Testis (tissue), 3 donors: Measurements from ENCODE around the gene TBX10. TPM values are rescaled to one million over a fixed set of nuclear protein-coding genes. Genes with fewer than 3 reads are reported as not detected.

Experiments
- DNase-seq: peaks from one replicate; pipeline ENCODE4 v3.0.0-alpha.2; 2019
- H3K27ac ChIP-seq, 2 donors: fragments of 200-600 bp; sonication (generic); one replicate each; pipeline ENCODE4 v1.5.1; 2019
- H3K27me3 ChIP-seq: fragments of 200-600 bp; sonication (generic); one replicate; pipeline ENCODE4 v1.5.1; 2019
- H3K36me3 ChIP-seq: fragments of 200-600 bp; sonication (generic); one replicate; pipeline ENCODE4 v1.5.1; 2017; ENCODE audit warnings: low read depth; ENCODE audit errors: missing control alignments
- H3K4me1 ChIP-seq: fragments of 200-600 bp; sonication (generic); one replicate; pipeline ENCODE4 v1.5.1; 2019
- H3K4me3 ChIP-seq, 2 donors: fragments of 200-600 bp; sonication (generic); one replicate each; pipeline ENCODE4 v1.5.1; 2017 to 2019
- H3K9me3 ChIP-seq: fragments of 200-600 bp; sonication (generic); one replicate; pipeline ENCODE4 v1.5.1; 2017
- POLR2A ChIP-seq: fragments of 450-650 bp; IDR thresholded peaks from one replicate; pipeline ENCODE4 v1.6.1; 2017; ENCODE audit warnings: antibody characterized with exemption, mild to moderate bottlenecking, moderate library complexity
- WGBS, 2 donors: methylation state at CpG; one replicate each; pipeline ENCODE4 v1.1.5; 2018; 5-methylcytosine and 5-hydroxymethylcytosine counted together
- intact Hi-C: fragments of 100-400 bp; cut with DNase I; formaldehyde crosslinking; loops from one replicate; pipeline ENCODE4 v1.15.1; 2023; ENCODE audit warnings: low total_unique reads
- polyA plus RNA-seq: library from polyadenylated mRNA; stranded (reverse); fragments of 350-450 nt; fragmentation: Illumina TruSeq; extraction: RNeasy Lipid Tissue Mini Kit (QIAGEN cat#74804); gene quantifications from one replicate; pipeline ENCODE4 v1.2.3, GENCODE V29; 2014; ENCODE audit warnings: low read depth, low replicate concordance; ENCODE audit not compliant: insufficient read depth
- total RNA-seq, 2 donors: library from RNA; depleted of rRNA; stranded (reverse); fragments of >200 nt; gene quantifications; one replicate each; pipeline ENCODE4 v1.2.3, GENCODE V29; 2016
- TF ChIP-seq, protein P1 (sequence below), 3 experiments: fragments of 450-650 bp in 2 of 3; fragments of 200-600 bp in 1 of 3; sonication (generic) in 1 of 3; IDR thresholded peaks; one replicate each; pipeline ENCODE4 v1.5.1; 2016 to 2019; ENCODE audit warnings: antibody characterized with exemption in 3 of 3, mild to moderate bottlenecking in 2 of 3, moderate library complexity in 1 of 3

Gene TBX10
- total and polyA plus RNA-seq, 3 donors from 2014 or later = 0.50 TPM; not detected in 2

GRCh38 chr11:67632982-67633755 is 6.4 kb downstream of the TBX10 start:
- no peak overlapping the region for H3K4me3 ChIP-seq
- no peaks in the 10 kb centered on the region for H3K9me3 ChIP-seq
- TF ChIP-seq POLR2A = no peak
- TF ChIP-seq, protein P1, sequence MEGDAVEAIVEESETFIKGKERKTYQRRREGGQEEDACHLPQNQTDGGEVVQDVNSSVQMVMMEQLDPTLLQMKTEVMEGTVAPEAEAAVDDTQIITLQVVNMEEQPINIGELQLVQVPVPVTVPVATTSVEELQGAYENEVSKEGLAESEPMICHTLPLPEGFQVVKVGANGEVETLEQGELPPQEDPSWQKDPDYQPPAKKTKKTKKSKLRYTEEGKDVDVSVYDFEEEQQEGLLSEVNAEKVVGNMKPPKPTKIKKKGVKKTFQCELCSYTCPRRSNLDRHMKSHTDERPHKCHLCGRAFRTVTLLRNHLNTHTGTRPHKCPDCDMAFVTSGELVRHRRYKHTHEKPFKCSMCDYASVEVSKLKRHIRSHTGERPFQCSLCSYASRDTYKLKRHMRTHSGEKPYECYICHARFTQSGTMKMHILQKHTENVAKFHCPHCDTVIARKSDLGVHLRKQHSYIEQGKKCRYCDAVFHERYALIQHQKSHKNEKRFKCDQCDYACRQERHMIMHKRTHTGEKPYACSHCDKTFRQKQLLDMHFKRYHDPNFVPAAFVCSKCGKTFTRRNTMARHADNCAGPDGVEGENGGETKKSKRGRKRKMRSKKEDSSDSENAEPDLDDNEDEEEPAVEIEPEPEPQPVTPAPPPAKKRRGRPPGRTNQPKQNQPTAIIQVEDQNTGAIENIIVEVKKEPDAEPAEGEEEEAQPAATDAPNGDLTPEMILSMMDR (IDR thresholded peaks at IDR 0.05) = no peak
- H3K27ac ChIP-seq = no peak overlapping the region
- no peaks in the 10 kb centered on the region for H3K27me3 ChIP-seq
- WGBS, 2 donors = 92 to 95% methylated on average over 30 of the region's 30 CpGs
- H3K4me1 ChIP-seq = peaks cover 5% of the 10 kb centered on the region
- no peak for DNase-seq
- H3K36me3 ChIP-seq = no peaks in the 10 kb centered on the region
- intact Hi-C loops = no loop called here

- intact Hi-C loops = no loop called here
- H3K4me3 ChIP-seq = no peak overlapping the region
- H3K27me3 ChIP-seq = no peaks in the 10 kb centered on the region
- DNase-seq = no peak
- no peak overlapping the region for H3K27ac ChIP-seq
- H3K9me3 ChIP-seq = no peaks in the 10 kb centered on the region
- TF ChIP-seq POLR2A = no peak
- TF ChIP-seq, protein P1 (IDR thresholded peaks at IDR 0.05) = no peak
- 81 to 85% methylated on average over 9 to 12 of the region's 12 CpGs for WGBS, 2 donors
- H3K36me3 ChIP-seq = no peaks in the 10 kb centered on the region
- peaks cover 5% of the 10 kb centered on the region for H3K4me1 ChIP-seq
Measured at GRCh38 chr11:67632175-67632981, 7.2 kb downstream of the TBX10 start.

GRCh38 chr11:67631853-67632174 is 7.7 kb downstream of the TBX10 start:
- peaks cover 5% of the 10 kb centered on the region for H3K4me1 ChIP-seq
- intact Hi-C loops = no loop called here
- no peak overlapping the region for H3K27ac ChIP-seq
- no peaks in the 10 kb centered on the region for H3K36me3 ChIP-seq
- 88 to 95% methylated on average over 2 of the region's 2 CpGs for WGBS, 2 donors
- no peak overlapping the region for H3K4me3 ChIP-seq
- no peak for DNase-seq
- TF ChIP-seq POLR2A = no peak
- TF ChIP-seq, protein P1 (IDR thresholded peaks at IDR 0.05) = no peak
- no peaks in the 10 kb centered on the region for H3K27me3 ChIP-seq
- no peaks in the 10 kb centered on the region for H3K9me3 ChIP-seq

DNA sequence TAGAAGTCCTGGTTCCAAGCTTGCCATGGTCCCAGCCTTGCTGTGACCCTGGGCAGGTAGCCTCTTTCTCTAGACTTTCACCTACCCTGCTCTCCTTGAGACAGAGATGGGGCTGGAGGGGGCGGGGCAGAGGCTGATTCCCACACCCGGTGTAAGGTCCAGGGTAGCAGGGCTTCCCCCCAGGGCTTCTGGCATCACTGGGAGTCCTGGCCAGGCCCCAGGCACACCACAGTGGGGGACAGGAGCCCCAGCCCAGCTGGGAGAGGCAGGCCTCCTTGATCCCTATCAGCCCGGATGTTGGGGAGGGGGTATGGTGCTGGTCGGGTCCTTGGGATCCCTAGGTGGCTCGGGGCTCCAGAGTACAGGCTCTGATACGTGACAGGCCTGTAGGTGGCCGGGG is 8.2 kb downstream of the TBX10 start:
- intact Hi-C loops = no loop called here
- 17 to 75% methylated on average over 2 to 7 of the region's 7 CpGs for WGBS, 2 donors
- Histone ChIP-seq H3K27me3 (no peaks in the 10 kb centered on the region), H3K9me3 (no peaks in the 10 kb centered on the region), H3K36me3 (no peaks in the 10 kb centered on the region), H3K27ac (no peak overlapping the region), H3K4me1 (peaks cover 5% of the 10 kb centered on the region), H3K4me3 (no peak overlapping the region)
- DNase-seq = no peak
- TF ChIP-seq, protein P1 (IDR thresholded peaks at IDR 0.05) = no peak
- TF ChIP-seq POLR2A = no peak
